ENCODE data around the gene ANK3. TPM values are rescaled to one million over a fixed set of nuclear protein-coding genes. Genes with fewer than 3 reads are reported as not detected.

Gene ANK3
- total and polyA plus RNA-seq, 2 donors (not counting 1 experiment from before 2014, with no cell fraction given): 0.50 to 0.79 TPM

DNA sequence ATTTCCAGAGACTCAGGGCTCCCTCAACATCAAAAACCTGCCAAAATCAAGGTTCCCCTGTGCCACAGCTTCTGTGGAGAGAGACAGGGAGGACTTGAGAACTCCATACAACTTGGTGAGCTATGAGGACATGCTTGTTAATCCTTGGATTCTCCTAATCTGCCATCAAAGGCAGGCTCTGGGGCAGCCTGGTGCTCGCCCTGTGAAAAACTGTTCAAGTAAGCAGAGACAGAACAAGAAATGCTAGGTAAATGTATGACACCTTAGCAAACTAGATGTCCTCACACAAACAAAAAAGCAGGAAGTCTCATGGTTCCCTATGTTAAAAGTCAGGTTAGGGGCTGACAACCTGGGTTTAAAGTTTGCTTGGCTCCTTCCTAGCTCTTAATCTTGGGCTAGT lies 73.6 kb downstream of the ANK3 start:
- H3K27ac ChIP-seq (ENCODE audit: insufficient read depth, low read length): no peak overlapping the region
- no peak for TF ChIP-seq EZH2 (IDR thresholded peaks at IDR 0.05; ENCODE audit: low read length, missing control alignments)
- TF ChIP-seq, protein P1, sequence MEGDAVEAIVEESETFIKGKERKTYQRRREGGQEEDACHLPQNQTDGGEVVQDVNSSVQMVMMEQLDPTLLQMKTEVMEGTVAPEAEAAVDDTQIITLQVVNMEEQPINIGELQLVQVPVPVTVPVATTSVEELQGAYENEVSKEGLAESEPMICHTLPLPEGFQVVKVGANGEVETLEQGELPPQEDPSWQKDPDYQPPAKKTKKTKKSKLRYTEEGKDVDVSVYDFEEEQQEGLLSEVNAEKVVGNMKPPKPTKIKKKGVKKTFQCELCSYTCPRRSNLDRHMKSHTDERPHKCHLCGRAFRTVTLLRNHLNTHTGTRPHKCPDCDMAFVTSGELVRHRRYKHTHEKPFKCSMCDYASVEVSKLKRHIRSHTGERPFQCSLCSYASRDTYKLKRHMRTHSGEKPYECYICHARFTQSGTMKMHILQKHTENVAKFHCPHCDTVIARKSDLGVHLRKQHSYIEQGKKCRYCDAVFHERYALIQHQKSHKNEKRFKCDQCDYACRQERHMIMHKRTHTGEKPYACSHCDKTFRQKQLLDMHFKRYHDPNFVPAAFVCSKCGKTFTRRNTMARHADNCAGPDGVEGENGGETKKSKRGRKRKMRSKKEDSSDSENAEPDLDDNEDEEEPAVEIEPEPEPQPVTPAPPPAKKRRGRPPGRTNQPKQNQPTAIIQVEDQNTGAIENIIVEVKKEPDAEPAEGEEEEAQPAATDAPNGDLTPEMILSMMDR (conservative IDR thresholded peaks at IDR 0.05 in 1 of 2, IDR thresholded peaks at IDR 0.05 in 1 of 2; ENCODE audit: low read depth in 1 of 2, low read length in 2 of 2): no peak
- no peaks in the 10 kb centered on the region for H4K20me1 ChIP-seq (ENCODE audit: control insufficient read depth, extremely low read depth, insufficient read depth, low read length)
- peaks cover 17% of the 10 kb centered on the region for H3K4me1 ChIP-seq (ENCODE audit: control insufficient read depth, extremely low read depth, insufficient read depth, low read length)
- no peaks in the 10 kb centered on the region for H3K36me3 ChIP-seq (ENCODE audit: control insufficient read depth, insufficient read depth, low read length)
- H3K4me3 ChIP-seq (replicated peaks in 1 of 4; ENCODE audit: control extremely low read depth in 1 of 4, insufficient read depth in 1 of 4, low read depth in 3 of 4, low read length in 4 of 4): no peak overlapping the region
- no peak overlapping the region for H3K4me2 ChIP-seq (ENCODE audit: extremely low read depth, insufficient read depth, low read length)
- no peaks in the 10 kb centered on the region for H3K9me3 ChIP-seq (ENCODE audit: control insufficient read depth, insufficient read depth, low read depth, low read length)
- no peak overlapping the region for H2AFZ ChIP-seq (ENCODE audit: low read length)
- H3K79me2 ChIP-seq (ENCODE audit: control insufficient read depth, insufficient read depth, low read length): no peaks in the 10 kb centered on the region
- DNase-seq (ENCODE audit: low read depth in 2 of 2): no peak
- no peak overlapping the region for H3K9ac ChIP-seq (ENCODE audit: insufficient read depth, low read length)
- H3K27me3 ChIP-seq (ENCODE audit: control insufficient read depth, insufficient read depth, low read length): no peaks in the 10 kb centered on the region

DNA sequence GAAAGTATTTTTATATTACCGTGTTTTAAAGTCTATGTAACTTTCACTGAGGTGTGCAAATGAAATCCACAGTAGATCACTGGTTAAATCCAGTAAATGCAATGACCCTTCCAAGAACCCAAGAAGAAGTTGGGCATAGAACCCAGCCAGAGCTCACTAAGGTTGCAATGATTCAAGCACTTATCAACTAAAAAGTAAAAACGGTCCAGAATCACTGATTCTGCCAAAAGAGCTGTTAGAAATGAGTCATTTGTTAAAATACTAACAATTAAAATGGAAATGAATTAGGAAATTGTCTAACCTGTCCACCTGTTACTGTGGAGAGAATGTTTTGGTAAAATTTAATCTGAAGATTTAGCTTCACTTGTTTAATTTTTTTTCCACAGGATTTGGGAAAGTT lies 74.4 kb downstream of the ANK3 start:
- no peak overlapping the region for H3K4me3 ChIP-seq (replicated peaks in 1 of 4; ENCODE audit: control extremely low read depth in 1 of 4, insufficient read depth in 1 of 4, low read depth in 3 of 4, low read length in 4 of 4)
- no peaks in the 10 kb centered on the region for H4K20me1 ChIP-seq (ENCODE audit: control insufficient read depth, extremely low read depth, insufficient read depth, low read length)
- H3K36me3 ChIP-seq (ENCODE audit: control insufficient read depth, insufficient read depth, low read length): no peaks in the 10 kb centered on the region
- no peak overlapping the region for H3K27ac ChIP-seq (ENCODE audit: insufficient read depth, low read length)
- no peak overlapping the region for H2AFZ ChIP-seq (ENCODE audit: low read length)
- no peak overlapping the region for H3K9ac ChIP-seq (ENCODE audit: insufficient read depth, low read length)
- H3K4me2 ChIP-seq (ENCODE audit: extremely low read depth, insufficient read depth, low read length): no peak overlapping the region
- no peaks in the 10 kb centered on the region for H3K9me3 ChIP-seq (ENCODE audit: control insufficient read depth, insufficient read depth, low read depth, low read length)
- peaks cover 17% of the 10 kb centered on the region for H3K4me1 ChIP-seq (ENCODE audit: control insufficient read depth, extremely low read depth, insufficient read depth, low read length)
- TF ChIP-seq, protein P1 (conservative IDR thresholded peaks at IDR 0.05 in 1 of 2, IDR thresholded peaks at IDR 0.05 in 1 of 2; ENCODE audit: low read depth in 1 of 2, low read length in 2 of 2): no peak
- TF ChIP-seq EZH2 (IDR thresholded peaks at IDR 0.05; ENCODE audit: low read length, missing control alignments): no peak
- peak in 1 of 2 donors; percentile 35 for DNase-seq (ENCODE audit: low read depth in 2 of 2)
- no peaks in the 10 kb centered on the region for H3K27me3 ChIP-seq (ENCODE audit: control insufficient read depth, insufficient read depth, low read length)
- H3K79me2 ChIP-seq (ENCODE audit: control insufficient read depth, insufficient read depth, low read length): no peaks in the 10 kb centered on the region

DNA sequence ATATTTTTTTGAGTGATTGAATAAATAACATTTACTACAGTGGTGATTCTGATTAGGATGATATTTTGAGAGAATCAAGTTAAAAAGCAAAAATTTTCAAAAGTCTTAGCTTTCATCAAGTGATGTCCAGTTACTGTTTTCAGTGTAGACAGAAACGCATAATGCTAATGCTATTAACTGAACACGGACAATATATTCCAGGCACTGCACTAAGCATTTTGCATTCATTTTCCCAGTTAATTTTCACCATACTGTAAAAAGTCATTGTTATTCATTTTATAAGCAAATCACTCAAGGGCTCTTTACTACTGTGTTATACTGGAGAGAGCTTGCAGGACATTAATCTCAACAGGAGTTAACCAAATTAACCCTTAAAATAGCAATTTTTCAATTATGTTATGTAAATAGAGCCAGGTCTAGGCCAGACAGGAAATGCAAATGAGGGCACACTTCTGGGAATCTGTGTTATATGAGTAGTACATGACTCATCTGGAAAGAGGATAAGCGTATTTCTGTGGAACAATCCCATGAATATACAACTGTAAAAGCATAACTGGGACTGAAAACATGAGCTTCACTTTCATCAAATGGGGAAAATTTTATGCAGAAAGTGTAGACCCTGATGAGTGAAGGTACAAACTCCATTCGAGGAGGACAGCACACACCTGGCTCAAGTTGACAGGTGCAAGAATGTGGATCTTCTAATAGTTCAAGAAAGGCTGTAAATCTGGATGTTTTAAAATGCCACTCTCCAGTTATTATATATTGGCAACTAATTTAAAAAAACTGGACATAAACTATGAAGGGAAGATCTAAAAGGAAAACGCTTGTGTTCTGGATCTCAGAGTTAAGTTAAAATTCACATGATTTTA lies 75.4 kb downstream of the ANK3 start:
- Histone ChIP-seq H4K20me1 (ENCODE audit: control insufficient read depth, extremely low read depth, insufficient read depth, low read length) (no peaks in the 10 kb centered on the region), H3K9ac (ENCODE audit: insufficient read depth, low read length) (no peak overlapping the region), H3K4me3 (replicated peaks in 1 of 4; ENCODE audit: control extremely low read depth in 1 of 4, insufficient read depth in 1 of 4, low read depth in 3 of 4, low read length in 4 of 4) (no peak overlapping the region), H3K4me1 (ENCODE audit: control insufficient read depth, extremely low read depth, insufficient read depth, low read length) (peaks cover 17% of the 10 kb centered on the region), H2AFZ (ENCODE audit: low read length) (no peak overlapping the region), H3K4me2 (ENCODE audit: extremely low read depth, insufficient read depth, low read length) (peak overlapping the region; percentile 65), H3K27ac (ENCODE audit: insufficient read depth, low read length) (peak overlapping the region; percentile 51), H3K27me3 (ENCODE audit: control insufficient read depth, insufficient read depth, low read length) (no peaks in the 10 kb centered on the region), H3K9me3 (ENCODE audit: control insufficient read depth, insufficient read depth, low read depth, low read length) (no peaks in the 10 kb centered on the region), H3K79me2 (ENCODE audit: control insufficient read depth, insufficient read depth, low read length) (no peaks in the 10 kb centered on the region), H3K36me3 (ENCODE audit: control insufficient read depth, insufficient read depth, low read length) (no peaks in the 10 kb centered on the region)
- DNase-seq (ENCODE audit: low read depth in 2 of 2): peak; percentile 81 to 82
- TF ChIP-seq, protein P1 (conservative IDR thresholded peaks at IDR 0.05 in 1 of 2, IDR thresholded peaks at IDR 0.05 in 1 of 2; ENCODE audit: low read depth in 1 of 2, low read length in 2 of 2): no peak
- no peak for TF ChIP-seq EZH2 (IDR thresholded peaks at IDR 0.05; ENCODE audit: low read length, missing control alignments)

All from fibroblast of lung (primary cell).